ENCODE measurements around the gene ZFHX3.

The ZFHX3 gene

DNA sequence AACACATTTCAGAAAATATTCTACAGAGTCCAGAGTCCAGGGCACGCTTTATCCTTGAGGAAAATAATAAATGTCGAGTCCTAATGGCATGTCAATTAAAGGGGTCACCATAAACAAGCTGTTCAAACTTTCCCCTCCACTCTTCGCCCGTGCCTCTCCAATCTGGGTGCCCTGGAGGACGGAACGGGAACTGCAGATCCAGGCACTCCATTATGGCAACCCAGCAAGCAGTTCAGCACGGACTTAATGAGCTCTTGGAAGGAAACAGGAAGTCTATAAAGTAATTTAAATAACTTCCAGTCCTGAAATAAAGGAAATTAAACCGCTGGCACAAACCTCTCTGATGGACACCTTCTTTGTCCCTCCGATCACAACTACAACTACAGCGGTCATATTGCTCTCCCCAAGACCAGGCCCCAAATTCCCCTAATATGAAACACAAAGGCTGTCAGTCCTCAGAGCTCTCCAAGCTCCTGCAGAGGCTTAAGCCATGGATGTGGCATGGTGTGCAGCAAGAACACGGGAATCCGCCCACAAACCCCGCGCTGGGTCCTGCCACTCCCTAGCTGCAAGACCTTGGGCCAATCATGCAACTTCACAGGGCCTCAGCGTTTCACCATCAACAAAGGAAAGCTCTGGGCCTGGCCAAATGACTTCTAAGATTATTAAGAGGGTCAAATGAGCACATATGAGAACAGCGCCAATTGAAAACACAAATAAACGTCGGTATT is 52.6 kb downstream of the ZFHX3 start:
- H3K4me1 ChIP-seq: peaks cover 3 to 100% (median 80%) of the 10 kb centered on the region in 4 donors

DNA sequence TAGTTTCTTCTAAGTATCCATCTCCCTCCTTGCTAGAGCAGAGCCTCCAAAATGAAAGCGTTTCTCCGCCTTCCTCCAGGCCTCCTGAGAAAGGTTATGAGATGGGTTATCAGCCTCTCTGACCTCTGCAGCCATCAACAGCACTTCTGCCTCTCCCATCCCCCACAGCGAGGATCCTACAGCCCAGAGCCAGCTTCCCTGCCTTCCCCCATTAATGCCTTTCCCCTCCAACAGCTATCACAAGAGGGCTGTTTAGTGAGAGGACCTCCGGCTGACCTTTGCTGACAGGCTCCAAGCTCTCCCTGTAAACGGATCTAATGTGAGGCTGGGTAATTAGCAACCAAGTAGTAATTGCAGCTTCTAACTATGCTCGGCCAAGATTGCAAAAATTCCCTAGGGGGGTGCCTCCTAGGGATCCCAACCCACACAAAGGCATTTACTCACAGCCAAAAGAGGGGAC is 55.8 kb downstream of the ZFHX3 start:
- peak overlapping the region; percentile 82 to 89 for H3K27ac ChIP-seq
- H3K9me3 ChIP-seq: no peaks in the 10 kb centered on the region
- H3K4me3 ChIP-seq: no peak overlapping the region
- peaks cover 0 to 100% (median 84%) of the 10 kb centered on the region in 4 donors for H3K4me1 ChIP-seq
- TF ChIP-seq, protein P1, sequence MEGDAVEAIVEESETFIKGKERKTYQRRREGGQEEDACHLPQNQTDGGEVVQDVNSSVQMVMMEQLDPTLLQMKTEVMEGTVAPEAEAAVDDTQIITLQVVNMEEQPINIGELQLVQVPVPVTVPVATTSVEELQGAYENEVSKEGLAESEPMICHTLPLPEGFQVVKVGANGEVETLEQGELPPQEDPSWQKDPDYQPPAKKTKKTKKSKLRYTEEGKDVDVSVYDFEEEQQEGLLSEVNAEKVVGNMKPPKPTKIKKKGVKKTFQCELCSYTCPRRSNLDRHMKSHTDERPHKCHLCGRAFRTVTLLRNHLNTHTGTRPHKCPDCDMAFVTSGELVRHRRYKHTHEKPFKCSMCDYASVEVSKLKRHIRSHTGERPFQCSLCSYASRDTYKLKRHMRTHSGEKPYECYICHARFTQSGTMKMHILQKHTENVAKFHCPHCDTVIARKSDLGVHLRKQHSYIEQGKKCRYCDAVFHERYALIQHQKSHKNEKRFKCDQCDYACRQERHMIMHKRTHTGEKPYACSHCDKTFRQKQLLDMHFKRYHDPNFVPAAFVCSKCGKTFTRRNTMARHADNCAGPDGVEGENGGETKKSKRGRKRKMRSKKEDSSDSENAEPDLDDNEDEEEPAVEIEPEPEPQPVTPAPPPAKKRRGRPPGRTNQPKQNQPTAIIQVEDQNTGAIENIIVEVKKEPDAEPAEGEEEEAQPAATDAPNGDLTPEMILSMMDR (IDR thresholded peaks at IDR 0.05): no peak
- no peaks in the 10 kb centered on the region for H3K36me3 ChIP-seq
- peak in 1 of 2 donors; percentile 63 for DNase-seq
- intact Hi-C loops (cut with DNase I; ENCODE audit: low total_unique reads): no loop called here
- H3K27me3 ChIP-seq: no peaks in the 10 kb centered on the region

More for the DNA sequence above, 52.6 kb downstream of the ZFHX3 start:
- Histone ChIP-seq H3K27me3 (no peaks in the 10 kb centered on the region), H3K27ac (peak overlapping the region; percentile 4 to 82), H3K36me3 (no peaks in the 10 kb centered on the region), H3K9me3 (no peaks in the 10 kb centered on the region), H3K4me3 (no peak overlapping the region)
- intact Hi-C loops (cut with DNase I; ENCODE audit: low total_unique reads): no loop called here
- TF ChIP-seq, protein P1 (IDR thresholded peaks at IDR 0.05): peak; percentile 15 to 31
- DNase-seq: peak; percentile 22 to 60

DNA sequence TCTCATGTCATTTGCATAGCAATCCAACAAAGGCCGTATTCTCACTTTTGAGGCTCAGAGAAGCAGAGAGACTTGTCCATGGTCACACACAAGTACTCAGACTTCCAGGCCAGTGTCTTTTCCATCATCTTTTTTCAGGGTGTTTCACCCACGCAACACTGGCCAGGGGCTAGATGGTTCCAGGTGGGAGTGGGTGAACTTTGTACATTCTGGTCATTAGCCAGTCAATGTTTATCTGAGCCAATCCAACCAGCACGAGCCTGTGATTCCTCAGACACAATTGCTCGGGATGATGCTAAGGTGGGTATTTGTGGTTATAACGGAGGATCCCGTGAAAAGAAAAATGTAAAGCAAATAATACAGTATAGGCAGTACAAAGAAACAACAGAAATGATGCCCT is 56.3 kb downstream of the ZFHX3 start:
- TF ChIP-seq, protein P1 (IDR thresholded peaks at IDR 0.05): no peak
- Histone ChIP-seq H3K36me3 (no peaks in the 10 kb centered on the region), H3K4me1 (peaks cover 0 to 100% (median 84%) of the 10 kb centered on the region in 4 donors), H3K27ac (peak overlapping the region; percentile 82 to 89), H3K4me3 (no peak overlapping the region), H3K27me3 (no peaks in the 10 kb centered on the region), H3K9me3 (no peaks in the 10 kb centered on the region)
- peak in 1 of 2 donors; percentile 23 for DNase-seq
- intact Hi-C loops (cut with DNase I; ENCODE audit: low total_unique reads): no loop called here

DNA sequence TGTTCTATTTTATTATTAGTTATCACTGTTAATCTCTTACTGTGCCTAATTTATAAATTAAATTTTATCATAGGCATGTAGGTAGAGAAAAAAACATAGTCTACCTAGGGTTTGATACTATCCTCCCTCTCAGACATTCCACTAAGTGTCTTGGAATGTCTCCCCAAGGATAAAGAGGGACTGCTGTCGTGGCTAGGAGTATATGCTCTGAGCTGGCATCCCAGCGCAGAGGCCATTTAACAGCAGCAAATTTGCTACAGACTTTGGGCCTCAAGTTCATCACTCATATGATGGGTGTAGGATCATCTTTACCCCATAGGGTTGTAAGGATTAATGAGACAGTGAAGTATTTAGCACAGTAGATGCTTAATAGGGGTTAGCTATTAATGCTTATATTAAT is 56.7 kb downstream of the ZFHX3 start:
- peak overlapping the region; percentile 82 to 89 for H3K27ac ChIP-seq
- H3K36me3 ChIP-seq: no peaks in the 10 kb centered on the region
- no peaks in the 10 kb centered on the region for H3K27me3 ChIP-seq
- H3K9me3 ChIP-seq: no peaks in the 10 kb centered on the region
- no peak overlapping the region for H3K4me3 ChIP-seq
- TF ChIP-seq, protein P1 (IDR thresholded peaks at IDR 0.05): no peak
- intact Hi-C loops (cut with DNase I; ENCODE audit: low total_unique reads): no loop called here
- peaks cover 0 to 100% (median 84%) of the 10 kb centered on the region in 4 donors for H3K4me1 ChIP-seq
- peak in 1 of 2 donors; percentile 55 for DNase-seq

DNA sequence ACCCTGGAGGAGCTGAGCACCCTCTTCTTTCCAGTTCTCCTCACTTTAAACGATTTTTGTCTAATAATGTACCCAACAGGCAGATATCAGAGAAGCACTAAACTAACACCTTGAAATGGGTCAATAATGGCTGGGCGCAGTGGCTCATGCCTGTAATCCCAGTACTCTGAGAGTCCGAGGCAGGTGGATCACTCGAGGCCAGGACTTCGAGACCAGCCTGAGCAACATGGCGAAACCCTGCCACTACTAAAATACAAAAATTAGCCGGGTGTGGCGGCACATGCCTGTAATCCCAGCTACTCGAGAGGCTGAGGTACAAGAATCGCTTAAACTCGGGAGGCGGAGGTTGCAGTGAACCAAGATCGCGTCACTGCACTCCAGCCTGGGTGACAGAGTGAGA is 57.4 kb downstream of the ZFHX3 start:
- no peaks in the 10 kb centered on the region for H3K9me3 ChIP-seq
- H3K4me1 ChIP-seq: peaks cover 0 to 100% (median 87%) of the 10 kb centered on the region in 4 donors
- peak overlapping the region; percentile 82 to 89 for H3K27ac ChIP-seq
- H3K4me3 ChIP-seq: peak overlapping the region in 1 of 2 donors; percentile 41
- no peaks in the 10 kb centered on the region for H3K36me3 ChIP-seq
- intact Hi-C loops (cut with DNase I; ENCODE audit: low total_unique reads): no loop called here
- TF ChIP-seq, protein P1 (IDR thresholded peaks at IDR 0.05): no peak
- no peaks in the 10 kb centered on the region for H3K27me3 ChIP-seq
- DNase-seq: peak in 1 of 2 donors; percentile 65
